Fibroblast of villous mesenchyme (primary cell): ENCODE results near the gene TCF7L2. TPM values are rescaled to one million over a fixed set of nuclear protein-coding genes. Genes with fewer than 3 reads are reported as not detected.
A peak's percentile ranks its signal among the peaks of the same experiment; 100 is the strongest.

Source experiments
- DNase-seq: peaks from one replicate; pipeline ENCODE4 v3.0.0-alpha.2; 2010; ENCODE audit warnings: low read depth
- H3K4me3 ChIP-seq: 2 replicates; pipeline ENCODE4 v1.5.1; 2011; ENCODE audit warnings: low read depth, mild to moderate bottlenecking, low read length
- CTCF ChIP-seq: IDR thresholded peaks from 2 replicates; pipeline ENCODE4 v1.5.1; 2012; ENCODE audit warnings: low read depth, mild to moderate bottlenecking, low read length; ENCODE audit not compliant: insufficient read depth
- total RNA-seq: library from RNA; depleted of rRNA; stranded (reverse); fragments of >200 nt; gene quantifications from 2 replicates; pipeline ENCODE4 v1.2.3, GENCODE V29; 2012

The TCF7L2 gene
- total RNA-seq, 1 donor, result 12.5 TPM

- TF ChIP-seq CTCF, result no peak
- DNase-seq, result peak; percentile 39
- peak overlapping the region; percentile 90 for H3K4me3 ChIP-seq
These were observed 2.5 kb downstream of the TCF7L2 start for GRCh38 chr10:112952282-112953173.

GRCh38 chr10:112953174-112954159, 3.4 kb downstream of the TCF7L2 start:
- peak; percentile 58 for DNase-seq
- H3K4me3 ChIP-seq, result peak overlapping the region; percentile 90
- no peak for TF ChIP-seq CTCF

DNA sequence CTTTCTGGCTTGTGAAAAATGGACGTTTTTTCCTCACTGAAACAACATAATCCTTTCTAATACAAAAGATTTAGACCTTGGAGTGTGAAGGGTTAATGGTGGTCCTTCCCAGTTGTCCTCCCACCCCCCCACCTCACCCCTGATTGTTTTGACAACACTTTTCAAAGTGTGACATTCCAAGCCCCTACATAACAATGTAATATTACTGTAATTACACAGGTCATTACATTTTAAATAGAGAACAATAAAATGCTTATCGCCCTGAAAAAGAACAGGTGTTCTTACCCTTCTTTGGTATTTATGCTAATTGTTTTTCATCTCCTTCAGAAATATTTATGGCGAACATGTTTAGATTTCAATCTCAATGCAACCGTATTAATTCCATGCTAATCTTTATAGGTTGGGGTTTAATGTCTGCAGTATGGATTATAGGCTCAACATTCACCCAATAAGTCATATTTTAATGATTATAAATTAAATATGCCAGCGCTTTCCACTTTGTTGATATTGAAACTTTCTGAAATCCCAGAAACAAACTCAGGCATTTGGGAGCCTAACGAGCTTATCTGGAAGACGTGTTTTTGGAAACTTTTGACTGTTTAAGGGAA, 5.0 kb downstream of the TCF7L2 start:
- H3K4me3 ChIP-seq, result peak overlapping the region; percentile 90
- no peak for TF ChIP-seq CTCF
- peak; percentile 76 for DNase-seq

- peak; percentile 93 for DNase-seq
- H3K4me3 ChIP-seq, result peak overlapping the region; percentile 90
- no peak for TF ChIP-seq CTCF
These were observed 5.8 kb downstream of the TCF7L2 start for GRCh38 chr10:112955582-112956421.

DNA sequence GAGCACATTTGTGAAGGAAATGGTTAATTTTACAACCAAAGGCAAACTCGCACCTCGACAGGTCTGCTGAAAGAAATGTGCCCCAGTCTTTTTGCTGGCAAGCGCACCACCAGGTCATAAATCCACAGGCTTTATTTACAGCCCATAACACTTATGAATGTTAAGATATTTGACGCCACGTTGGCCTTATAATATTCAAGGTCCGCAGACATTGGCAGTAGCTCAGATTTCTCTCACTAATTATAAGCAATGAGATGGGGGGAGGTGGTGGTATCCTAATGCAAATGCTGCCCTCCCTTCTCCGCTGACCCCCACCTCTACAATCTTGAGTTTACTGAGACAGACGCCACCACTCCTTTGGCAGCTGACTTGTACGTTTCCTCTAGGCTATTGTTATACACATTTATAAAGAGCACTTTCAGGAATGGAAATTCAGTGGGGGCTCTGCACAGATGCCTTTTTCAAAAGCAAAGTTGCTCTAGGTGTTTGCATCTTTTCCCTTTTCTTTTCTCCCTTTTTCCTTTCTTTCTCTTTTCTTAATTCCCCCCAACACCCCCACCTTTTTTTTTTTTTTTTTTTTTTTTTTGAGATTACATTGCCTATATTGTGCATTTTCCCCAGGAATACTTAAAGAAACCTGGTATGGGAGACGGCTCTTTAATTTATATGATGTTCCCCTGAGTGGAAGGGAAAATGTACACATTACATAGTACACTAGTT, 6.7 kb downstream of the TCF7L2 start:
- TF ChIP-seq CTCF, result no peak
- H3K4me3 ChIP-seq, result no peak overlapping the region
- DNase-seq, result peak; percentile 47
